Smooth muscle cell (in vitro differentiated cells): ENCODE data around the gene TMEM80. TPM values are rescaled to one million over a fixed set of nuclear protein-coding genes. Genes with fewer than 3 reads are reported as not detected.
"Not testable (repeated sequence)": the region's sequence is repeated elsewhere in the genome, so short reads cannot be mapped to it uniquely, and the experiment has no call there.

Experiments
- DNase-seq: peaks from one replicate; lab custom pipeline; 2025; ENCODE audit not compliant: unreplicated experiment; lab: John Stamatoyannopoulos, UW
- H2AFZ ChIP-seq: fragments of 200-600 bp; sonication (generic); 2 replicates; pipeline ENCODE4 v1.6.0; 2016; ENCODE audit warnings: antibody characterized with exemption, low read depth, mild to moderate bottlenecking
- H3F3A ChIP-seq: fragments of 200-600 bp; sonication (generic); 2 replicates; pipeline ENCODE4 v1.6.0; 2017; ENCODE audit warnings: antibody characterized with exemption, low read depth
- H3K27ac ChIP-seq: fragments of 200-600 bp; sonication (generic); 2 replicates; pipeline ENCODE4 v1.5.1; 2016; ENCODE audit warnings: low read depth, mild to moderate bottlenecking
- H3K27me3 ChIP-seq: fragments of 200-600 bp; sonication (generic); 2 replicates; pipeline ENCODE4 v1.6.1; 2016; ENCODE audit warnings: low read depth, mild to moderate bottlenecking
- H3K36me3 ChIP-seq: fragments of 200-600 bp; sonication (generic); 2 replicates; pipeline ENCODE4 v1.5.1; 2016; ENCODE audit warnings: low read depth
- H3K4me1 ChIP-seq: fragments of 200-600 bp; sonication (generic); 2 replicates; pipeline ENCODE4 v1.5.1; 2016; ENCODE audit warnings: low read depth
- H3K4me2 ChIP-seq: fragments of 200-600 bp; sonication (generic); 2 replicates; pipeline ENCODE4 v1.6.0; 2016; ENCODE audit warnings: mild to moderate bottlenecking
- H3K4me3 ChIP-seq: fragments of 200-600 bp; sonication (generic); 2 replicates; pipeline ENCODE4 v1.5.1; 2016; ENCODE audit warnings: mild to moderate bottlenecking
- H3K79me2 ChIP-seq: fragments of 200-600 bp; sonication (generic); 2 replicates; pipeline ENCODE4 v1.6.0; 2016; ENCODE audit warnings: low read depth, mild to moderate bottlenecking
- H3K9ac ChIP-seq: fragments of 200-600 bp; sonication (generic); 2 replicates; pipeline ENCODE4 v1.6.0; 2016; ENCODE audit warnings: low read depth
- H3K9me3 ChIP-seq: fragments of 200-600 bp; sonication (generic); replicated peaks from 2 replicates; pipeline ENCODE4 v1.5.1; 2016; ENCODE audit warnings: low read depth
- H4K20me1 ChIP-seq: fragments of 200-600 bp; sonication (generic); 2 replicates; pipeline ENCODE4 v1.6.0; 2016; ENCODE audit warnings: low read depth
- CTCF ChIP-seq: fragments of 200-600 bp; sonication (generic); IDR thresholded peaks from 2 replicates; pipeline ENCODE4 v1.5.1; 2017; ENCODE audit warnings: borderline replicate concordance, mild to moderate bottlenecking, antibody characterized with exemption; ENCODE audit not compliant: insufficient read depth, poor library complexity, severe bottlenecking
- WGBS: methylation state at CpG from one replicate; pipeline ENCODE4 v1.1.7; 2016; ENCODE audit warnings: low lambda C conversion rate; 5-methylcytosine and 5-hydroxymethylcytosine counted together
- polyA plus RNA-seq: library from polyadenylated mRNA; unstranded; fragments of >200 nt; fragmentation: Nextera tagmentation; extraction: Ambion mirVana; gene quantifications from 2 replicates; pipeline ENCODE4 v1.2.1, GENCODE V29; 2016
- total RNA-seq: library from RNA; depleted of rRNA; stranded (reverse); fragments of >200 nt; gene quantifications from 2 replicates; pipeline ENCODE4 v1.2.3, GENCODE V29; 2014

TMEM80 gene
- total and polyA plus RNA-seq, 2 experiments from 2014 or later, result 5.5 to 14.3 TPM

DNA sequence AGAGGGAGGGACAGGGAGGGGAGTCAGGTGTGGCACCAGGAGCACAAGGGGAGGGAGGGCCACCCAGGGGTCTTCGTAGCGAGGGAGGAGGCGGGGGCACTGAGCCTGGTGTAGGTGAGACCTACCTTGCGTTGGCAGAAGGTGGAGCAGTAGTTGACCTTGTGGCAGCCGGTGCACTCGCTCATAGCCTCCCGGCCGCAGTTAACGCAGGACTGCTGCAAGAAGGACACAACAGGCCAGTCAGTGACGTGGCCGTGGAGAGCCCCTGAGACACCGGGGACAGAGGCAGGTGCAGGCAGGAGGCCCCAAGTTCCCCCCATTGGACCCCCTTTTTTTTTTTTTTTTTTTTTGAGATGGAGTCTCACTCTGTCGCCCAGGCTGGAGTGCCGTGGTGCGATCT lies 41.8 kb upstream of the TMEM80 start:
- TF ChIP-seq CTCF, result no peak
- no peak for DNase-seq
- H3K79me2 ChIP-seq, result no peaks in the 10 kb centered on the region
- no peak overlapping the region for H3K9ac ChIP-seq
- no peak overlapping the region for H3K27ac ChIP-seq
- no peaks in the 10 kb centered on the region for H3K27me3 ChIP-seq
- no peak overlapping the region for H3K4me3 ChIP-seq
- H3K9me3 ChIP-seq, result no peaks in the 10 kb centered on the region
- H3K4me1 ChIP-seq, result no peaks in the 10 kb centered on the region
- no peaks in the 10 kb centered on the region for H3F3A ChIP-seq
- H2AFZ ChIP-seq, result no peak overlapping the region
- H3K4me2 ChIP-seq, result no peak overlapping the region
- H4K20me1 ChIP-seq, result peaks cover 20% of the 10 kb centered on the region
- H3K36me3 ChIP-seq, result no peaks in the 10 kb centered on the region
- WGBS, result 97% methylated on average over 11 of the region's 15 CpGs

DNA sequence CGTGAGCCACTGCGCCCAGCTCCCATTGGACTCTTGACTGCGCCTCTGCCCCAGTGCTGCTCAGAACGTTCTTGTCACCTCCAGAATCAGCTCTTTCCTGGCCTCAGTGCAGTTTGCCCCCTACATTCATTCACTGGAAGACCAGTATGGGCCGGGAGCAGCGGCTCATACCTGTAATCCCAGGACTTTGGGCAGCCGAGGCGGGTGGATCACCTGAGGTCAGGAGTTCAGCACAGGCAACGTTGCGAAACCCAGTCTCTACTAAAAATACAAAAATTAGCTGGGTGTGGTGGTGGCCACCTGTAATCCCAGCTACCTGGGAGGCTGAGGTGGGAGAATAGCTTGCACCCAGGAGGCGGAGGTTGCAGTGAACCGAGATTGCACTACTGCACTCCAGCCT lies 41.2 kb upstream of the TMEM80 start:
- not testable (repeated sequence) for H2AFZ ChIP-seq, H3K4me2 ChIP-seq, H3K36me3 ChIP-seq, H3K4me1 ChIP-seq, H3K9ac ChIP-seq, H3F3A ChIP-seq, DNase-seq, H3K79me2 ChIP-seq, H3K27me3 ChIP-seq, H3K27ac ChIP-seq, H3K4me3 ChIP-seq, H3K9me3 ChIP-seq
- 95% methylated on average over 12 of the region's 12 CpGs for whole genome bisulfite sequencing
- H4K20me1 ChIP-seq, result peaks cover 20% of the 10 kb centered on the region

- H3K79me2 ChIP-seq, result no peaks in the 10 kb centered on the region
- H3F3A ChIP-seq, result no peaks in the 10 kb centered on the region
- H3K4me2 ChIP-seq, result no peak overlapping the region
- 94% methylated on average over 30 of the region's 30 CpGs for WGBS
- no peaks in the 10 kb centered on the region for H3K9me3 ChIP-seq
- H3K4me1 ChIP-seq, result no peaks in the 10 kb centered on the region
- H3K9ac ChIP-seq, result no peak overlapping the region
- peaks cover 23% of the 10 kb centered on the region for H4K20me1 ChIP-seq
- no peak for TF ChIP-seq CTCF
- no peaks in the 10 kb centered on the region for H3K36me3 ChIP-seq
- no peak overlapping the region for H2AFZ ChIP-seq
- H3K27me3 ChIP-seq, result no peaks in the 10 kb centered on the region
- H3K4me3 ChIP-seq, result no peak overlapping the region
- no peak for DNase-seq
- no peak overlapping the region for H3K27ac ChIP-seq
Observed at GRCh38 chr11:655036-655726, 40.4 kb upstream of the TMEM80 start.

DNA sequence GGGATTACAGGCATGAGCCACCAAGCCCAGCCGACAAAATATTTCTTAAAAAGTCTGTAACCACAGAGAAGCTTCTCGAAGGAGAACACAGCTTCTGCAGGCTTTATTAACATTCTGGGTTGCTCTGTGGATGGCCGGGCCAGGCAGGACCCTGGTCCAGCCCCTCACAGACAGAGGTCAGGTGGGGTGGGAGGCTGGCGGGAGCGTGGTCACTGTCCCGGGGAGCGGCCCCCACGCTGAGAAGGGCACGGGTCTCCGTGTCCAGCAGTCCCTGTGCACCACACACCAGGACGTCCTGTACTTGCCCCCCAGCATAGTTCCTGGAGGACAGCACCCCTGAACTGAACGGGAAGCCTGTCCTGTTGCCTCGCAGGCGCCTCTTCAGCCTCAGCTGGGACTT lies 39.2 kb upstream of the TMEM80 start:
- Histone ChIP-seq H3K27me3 (no peaks in the 10 kb centered on the region), H3K4me2 (no peak overlapping the region), H3K4me1 (no peaks in the 10 kb centered on the region), H3F3A (no peaks in the 10 kb centered on the region), H3K36me3 (no peaks in the 10 kb centered on the region), H3K79me2 (no peaks in the 10 kb centered on the region), H3K9ac (no peak overlapping the region), H3K9me3 (no peaks in the 10 kb centered on the region), H3K27ac (no peak overlapping the region), H4K20me1 (peaks cover 32% of the 10 kb centered on the region), H2AFZ (no peak overlapping the region), H3K4me3 (no peak overlapping the region)
- no peak for DNase-seq
- TF ChIP-seq CTCF, result no peak
- 97% methylated on average over 14 of the region's 14 CpGs for WGBS
